GM12878 (cell line): ENCODE results near the gene FBLN7. TPM values are rescaled to one million over a fixed set of nuclear protein-coding genes. Genes with fewer than 3 reads are reported as not detected.

Experiments used
- BCL3 ChIP-seq: IDR thresholded peaks from 2 replicates; pipeline ENCODE4 v1.6.1; 2011; ENCODE audit warnings: borderline replicate concordance, low read depth, mild to moderate bottlenecking, moderate library complexity, low read length; ENCODE audit not compliant: insufficient read depth, poor library complexity, severe bottlenecking
- CBX3 ChIP-seq: fragments of 200-600 bp; sonication (generic); IDR thresholded peaks from 2 replicates; pipeline ENCODE4 v1.6.1; 2016; ENCODE audit warnings: low read depth, borderline replicate concordance
- E2F4 ChIP-seq: IDR thresholded peaks from 2 replicates; pipeline ENCODE4 v1.6.1; 2012; ENCODE audit warnings: low read depth, low read length, improper control_type of control experiment
- ETV6 ChIP-seq, 2 experiments: fragments of 450-650 bp in 1 of 2; IDR thresholded peaks in 1 of 2; conservative IDR thresholded peaks in 1 of 2; 2 replicates each; pipeline ENCODE4 v1.6.1; 2014; ENCODE audit warnings: antibody characterized with exemption in 1 of 2, borderline replicate concordance in 1 of 2, low read depth in 1 of 2, mild to moderate bottlenecking in 1 of 2, moderate library complexity in 1 of 2
- HDAC6 ChIP-seq: fragments of 200-600 bp; sonication (generic); IDR thresholded peaks from one replicate; pipeline ENCODE4 v1.8.0; 2017; ENCODE audit warnings: antibody characterized with exemption; ENCODE audit not compliant: unreplicated experiment
- IRF3 ChIP-seq: fragments of 450-650 bp; IDR thresholded peaks from 2 replicates; pipeline ENCODE4 v1.6.1; 2014; ENCODE audit warnings: mild to moderate bottlenecking
- MXI1 ChIP-seq: fragments of 150-350 bp; IDR thresholded peaks from 2 replicates; pipeline ENCODE4 v1.6.1; 2011; ENCODE audit warnings: low read depth, mild to moderate bottlenecking, inconsistent platforms, low read length, improper control_type of control experiment
- NR2C2 ChIP-seq: IDR thresholded peaks from 2 replicates; pipeline ENCODE4 v1.6.1; 2011; ENCODE audit warnings: borderline replicate concordance, low read depth; ENCODE audit not compliant: control insufficient read depth, insufficient read length
- SREBF1 ChIP-seq: IDR thresholded peaks from 2 replicates; pipeline ENCODE4 v1.6.1; 2012; ENCODE audit warnings: mild to moderate bottlenecking, low read length
- polyA plus RNA-seq, 11 experiments: library from polyadenylated mRNA; depleted of rRNA in 4 of 11; unstranded in 6 of 11; stranded (reverse) in 5 of 11; fragments of >200 nt; fragmentation: Nextera tagmentation in 4 of 11; fragmentation: Illumina TruSeq in 1 of 11; extraction: Ambion mirVana in 4 of 11; extraction: Trizol in 1 of 11; gene quantifications; 1 replicate in 1 of 11; 2 replicates in 10 of 11; pipeline versions ENCODE4 v1.2.1 to v1.2.3, GENCODE V29; 2011 to 2016; ENCODE audit warnings: inconsistent platforms in 2 of 11, missing spikeins in 2 of 11, low read depth in 1 of 11
- total RNA-seq, 4 experiments: library from RNA; depleted of rRNA in 3 of 4; stranded (reverse); fragments of >200 nt in 3 of 4; fragmentation: Illumina TruSeq in 1 of 4; extraction: Trizol in 1 of 4; gene quantifications; 2 replicates each; pipeline versions ENCODE4 v1.2.1 to v1.2.3, GENCODE V29; 2013 to 2021

Gene FBLN7
- total and polyA plus RNA-seq, 10 of the 15 experiments (the other 5 are each of a cell fraction or from before 2014, with no cell fraction given), result 0.01 to 0.10 (median 0.01) TPM; not detected in 7

GRCh38 chr2:112189001-112189556 is 50.9 kb downstream of the FBLN7 start (continued):
- TF ChIP-seq HDAC6, result no peak
- TF ChIP-seq E2F4, result no peak
- TF ChIP-seq MXI1, result no peak
- no peak for TF ChIP-seq NR2C2
- TF ChIP-seq BCL3, result no peak
- no peak for TF ChIP-seq ETV6 (conservative IDR thresholded peaks at IDR 0.05 in 1 of 2, IDR thresholded peaks at IDR 0.05 in 1 of 2; ENCODE audit: borderline replicate concordance in 1 of 2, low read depth in 1 of 2)
- no peak for TF ChIP-seq SREBF1
- TF ChIP-seq IRF3, result no peak
- no peak for TF ChIP-seq CBX3
